ENCODE data around the gene ACOX2.

- no peak for TF ChIP-seq SIN3A (IDR thresholded peaks at IDR 0.05; ENCODE audit: low read depth, low read length)
- TF ChIP-seq RFX5 (IDR thresholded peaks at IDR 0.05; ENCODE audit: low read depth, low read length): no peak
- TF ChIP-seq MXI1 (IDR thresholded peaks at IDR 0.05; ENCODE audit: low read depth, low read length): no peak
- no peak for TF ChIP-seq CTCF (IDR thresholded peaks at IDR 0.05 in 2 of 3, conservative IDR thresholded peaks at IDR 0.05 in 1 of 3; ENCODE audit: control insufficient read depth in 2 of 3, extremely low read depth in 1 of 3, insufficient read depth in 1 of 3, low read depth in 3 of 3, low read length in 3 of 3)
- TF ChIP-seq EZH2 (IDR thresholded peaks at IDR 0.05; ENCODE audit: borderline replicate concordance, control insufficient read depth, low read depth, low read length): no peak
- TF ChIP-seq RAD21 (IDR thresholded peaks at IDR 0.05; ENCODE audit: insufficient read depth, low read depth, low read length): no peak
- no peak for TF ChIP-seq ZBTB40 (IDR thresholded peaks at IDR 0.05; ENCODE audit: borderline replicate concordance)
- no peak for TF ChIP-seq SPI1 (IDR thresholded peaks at IDR 0.05; ENCODE audit: borderline replicate concordance, insufficient read depth, low read depth, low read length)
- TF ChIP-seq JUND (IDR thresholded peaks at IDR 0.05; ENCODE audit: low read depth, low read length): no peak
- TF ChIP-seq ZNF622 (IDR thresholded peaks at IDR 0.05): no peak
- TF ChIP-seq ETV6 (conservative IDR thresholded peaks at IDR 0.05 in 1 of 2, IDR thresholded peaks at IDR 0.05 in 1 of 2; ENCODE audit: borderline replicate concordance in 1 of 2, low read depth in 1 of 2): no peak
- TF ChIP-seq EP300 (IDR thresholded peaks at IDR 0.05; ENCODE audit: borderline replicate concordance in 1 of 2, control insufficient read depth in 1 of 2, low read depth in 2 of 2, low read length in 2 of 2): no peak
- TF ChIP-seq HDAC2 (IDR thresholded peaks at IDR 0.05): no peak
- no peak for TF ChIP-seq EGR1 (IDR thresholded peaks at IDR 0.05; ENCODE audit: borderline replicate concordance in 1 of 2, low read depth in 2 of 2, low read length in 2 of 2)
Measured at GRCh38 chr3:58535531-58536500, 1.2 kb downstream of the ACOX2 start.
